Measurements from ENCODE around the gene WASF2. TPM values are rescaled to one million over a fixed set of nuclear protein-coding genes. Genes with fewer than 3 reads are reported as not detected.

The WASF2 gene
- total and polyA plus RNA-seq, 2 of the 13 experiments (the other 11 are each of a cell fraction or from before 2014, with no cell fraction given) = 10.4 to 27.7 TPM

GRCh38 chr1:27519331-27520258 is 29.6 kb upstream of the WASF2 start (continued):
- TF ChIP-seq SOX6 (IDR thresholded peaks at IDR 0.05) (no peak), SOX6 (CRISPR knock-in tag; IDR thresholded peaks at IDR 0.05) (no peak), ZNF451 (CRISPR knock-in tag; IDR thresholded peaks at IDR 0.05) (0 out of 2 replicates have a peak, but pooled peaks have one; percentile 62), ZNF768 (CRISPR knock-in tag; IDR thresholded peaks at IDR 0.05) (0 out of 2 replicates have a peak, but pooled peaks have one; percentile 10), PRPF4 (IDR thresholded peaks at IDR 0.05; ENCODE audit: low read depth, low read length, poor library complexity, severe bottlenecking) (no peak), ZNF543 (CRISPR knock-in tag; IDR thresholded peaks at IDR 0.05) (no peak), RFXANK (CRISPR knock-in tag; IDR thresholded peaks at IDR 0.05) (no peak), ZNF292 (CRISPR knock-in tag; IDR thresholded peaks at IDR 0.05; ENCODE audit: borderline replicate concordance, low read depth) (peak; percentile 85), HDAC1 (CRISPR knock-in tag; IDR thresholded peaks at IDR 0.05) (peak; percentile 77), KDM5B (CRISPR knock-in tag; IDR thresholded peaks at IDR 0.05; ENCODE audit: borderline replicate concordance) (0 out of 2 replicates have a peak, but pooled peaks have one; percentile 40), ZUFSP (CRISPR knock-in tag; IDR thresholded peaks at IDR 0.05; ENCODE audit: borderline replicate concordance) (no peak), ZFX (CRISPR knock-in tag; IDR thresholded peaks at IDR 0.05; ENCODE audit: low read depth) (peak; percentile 67; the same call in 1 of the 2 replicates), MLLT10 (CRISPR knock-in tag; IDR thresholded peaks at IDR 0.05) (no peak), ZNF879 (CRISPR knock-in tag; IDR thresholded peaks at IDR 0.05) (no peak), RBM39 (IDR thresholded peaks at IDR 0.05; ENCODE audit: low read depth, low read length, poor library complexity, severe bottlenecking) (no peak), RFX1 (IDR thresholded peaks at IDR 0.05) (peak; percentile 27; the same call in 1 of the 2 replicates), PRDM4 (CRISPR knock-in tag; IDR thresholded peaks at IDR 0.05; ENCODE audit: borderline replicate concordance) (no peak)
- TF ChIP-seq, protein P1, sequence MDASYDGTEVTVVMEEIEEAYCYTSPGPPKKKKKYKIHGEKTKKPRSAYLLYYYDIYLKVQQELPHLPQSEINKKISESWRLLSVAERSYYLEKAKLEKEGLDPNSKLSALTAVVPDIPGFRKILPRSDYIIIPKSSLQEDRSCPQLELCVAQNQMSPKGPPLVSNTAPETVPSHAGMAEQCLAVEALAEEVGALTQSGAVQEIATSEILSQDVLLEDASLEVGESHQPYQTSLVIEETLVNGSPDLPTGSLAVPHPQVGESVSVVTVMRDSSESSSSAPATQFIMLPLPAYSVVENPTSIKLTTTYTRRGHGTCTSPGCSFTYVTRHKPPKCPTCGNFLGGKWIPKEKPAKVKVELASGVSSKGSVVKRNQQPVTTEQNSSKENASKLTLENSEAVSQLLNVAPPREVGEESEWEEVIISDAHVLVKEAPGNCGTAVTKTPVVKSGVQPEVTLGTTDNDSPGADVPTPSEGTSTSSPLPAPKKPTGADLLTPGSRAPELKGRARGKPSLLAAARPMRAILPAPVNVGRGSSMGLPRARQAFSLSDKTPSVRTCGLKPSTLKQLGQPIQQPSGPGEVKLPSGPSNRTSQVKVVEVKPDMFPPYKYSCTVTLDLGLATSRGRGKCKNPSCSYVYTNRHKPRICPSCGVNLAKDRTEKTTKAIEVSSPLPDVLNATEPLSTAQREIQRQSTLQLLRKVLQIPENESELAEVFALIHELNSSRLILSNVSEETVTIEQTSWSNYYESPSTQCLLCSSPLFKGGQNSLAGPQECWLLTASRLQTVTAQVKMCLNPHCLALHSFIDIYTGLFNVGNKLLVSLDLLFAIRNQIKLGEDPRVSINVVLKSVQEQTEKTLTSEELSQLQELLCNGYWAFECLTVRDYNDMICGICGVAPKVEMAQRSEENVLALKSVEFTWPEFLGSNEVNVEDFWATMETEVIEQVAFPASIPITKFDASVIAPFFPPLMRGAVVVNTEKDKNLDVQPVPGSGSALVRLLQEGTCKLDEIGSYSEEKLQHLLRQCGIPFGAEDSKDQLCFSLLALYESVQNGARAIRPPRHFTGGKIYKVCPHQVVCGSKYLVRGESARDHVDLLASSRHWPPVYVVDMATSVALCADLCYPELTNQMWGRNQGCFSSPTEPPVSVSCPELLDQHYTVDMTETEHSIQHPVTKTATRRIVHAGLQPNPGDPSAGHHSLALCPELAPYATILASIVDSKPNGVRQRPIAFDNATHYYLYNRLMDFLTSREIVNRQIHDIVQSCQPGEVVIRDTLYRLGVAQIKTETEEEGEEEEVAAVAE (CRISPR knock-in tag; IDR thresholded peaks at IDR 0.05; ENCODE audit: borderline replicate concordance) = no peak
- TF ChIP-seq, protein P2, sequence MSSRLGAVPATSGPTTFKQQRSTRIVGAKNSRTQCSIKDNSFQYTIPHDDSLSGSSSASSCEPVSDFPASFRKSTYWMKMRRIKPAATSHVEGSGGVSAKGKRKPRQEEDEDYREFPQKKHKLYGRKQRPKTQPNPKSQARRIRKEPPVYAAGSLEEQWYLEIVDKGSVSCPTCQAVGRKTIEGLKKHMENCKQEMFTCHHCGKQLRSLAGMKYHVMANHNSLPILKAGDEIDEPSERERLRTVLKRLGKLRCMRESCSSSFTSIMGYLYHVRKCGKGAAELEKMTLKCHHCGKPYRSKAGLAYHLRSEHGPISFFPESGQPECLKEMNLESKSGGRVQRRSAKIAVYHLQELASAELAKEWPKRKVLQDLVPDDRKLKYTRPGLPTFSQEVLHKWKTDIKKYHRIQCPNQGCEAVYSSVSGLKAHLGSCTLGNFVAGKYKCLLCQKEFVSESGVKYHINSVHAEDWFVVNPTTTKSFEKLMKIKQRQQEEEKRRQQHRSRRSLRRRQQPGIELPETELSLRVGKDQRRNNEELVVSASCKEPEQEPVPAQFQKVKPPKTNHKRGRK (CRISPR knock-in tag; IDR thresholded peaks at IDR 0.05) = 0 out of 2 replicates have a peak, but pooled peaks have one; percentile 16
